ENCODE results near the gene ADAMTSL5.
"Not testable (repeated sequence)": the region's sequence is repeated elsewhere in the genome, so short reads cannot be mapped to it uniquely, and the experiment has no call there.

GRCh38 chr19:1477056-1477455 lies 35.8 kb downstream of the ADAMTSL5 start:
- not testable (repeated sequence) for TF ChIP-seq CTCF (IDR thresholded peaks at IDR 0.05; ENCODE audit: insufficient read depth, low read length, poor library complexity, severe bottlenecking); EZH2phosphoT487 (conservative IDR thresholded peaks at IDR 0.05; ENCODE audit: low read length)

Measured in SU-DHL-6 (cell line).